Calu3 (cell line): ENCODE results near the gene IL1RN. TPM values are rescaled to one million over a fixed set of nuclear protein-coding genes. Genes with fewer than 3 reads are reported as not detected.
A peak's percentile ranks its signal among the peaks of the same experiment; 100 is the strongest.

ENCODE experiments used
- BruUV-seq: library from RNA; stranded (reverse); fragments of 400-500 nt; replicated peaks from 2 replicates; lab custom pipeline; 2021; lab: Mats Ljungman, UMichigan
- CTCF ChIA-PET: fragments of 300-600 bp; sonication (Branson Sonifier 250); formaldehyde crosslinking; loops from one replicate; lab custom pipeline; 2022; ENCODE audit warnings: antibody characterized with exemption; lab: Charles Lee
- DNase-seq: peaks from one replicate; pipeline ENCODE4 v3.0.0; 2022
- H3K27ac Mint-ChIP-seq: one replicate; pipeline ENCODE4 v1.8.0; 2022; ENCODE audit warnings: mixed read lengths; ENCODE audit not compliant: unreplicated experiment
- H3K27me3 Mint-ChIP-seq: one replicate; pipeline ENCODE4 v1.8.0; 2022; ENCODE audit warnings: mixed read lengths; ENCODE audit not compliant: unreplicated experiment
- H3K36me3 Mint-ChIP-seq: one replicate; pipeline ENCODE4 v1.8.0; 2022; ENCODE audit warnings: mild to moderate bottlenecking, moderate library complexity, mixed read lengths; ENCODE audit not compliant: insufficient read depth, unreplicated experiment
- H3K4me1 Mint-ChIP-seq: one replicate; pipeline ENCODE4 v1.8.0; 2022; ENCODE audit warnings: mild to moderate bottlenecking, low read depth, mixed read lengths; ENCODE audit not compliant: unreplicated experiment
- H3K4me3 Mint-ChIP-seq: one replicate; pipeline ENCODE4 v1.8.0; 2022; ENCODE audit warnings: mild to moderate bottlenecking, low read depth, moderate library complexity, mixed read lengths; ENCODE audit not compliant: unreplicated experiment
- H3K9me3 Mint-ChIP-seq: one replicate; pipeline ENCODE4 v1.8.0; 2022; ENCODE audit warnings: low read depth, mixed read lengths; ENCODE audit not compliant: unreplicated experiment
- CTCF ChIP-seq: fragments of 200-600 bp; IDR thresholded peaks from one replicate; pipeline ENCODE4 v1.8.0; 2022; ENCODE audit warnings: antibody characterized with exemption; ENCODE audit not compliant: unreplicated experiment
- intact Hi-C: fragments of 100-400 bp; cut with micrococcal nuclease; formaldehyde crosslinking; loops from one replicate; pipeline ENCODE4 v1.10.0; 2022; ENCODE audit not compliant: unreplicated experiment
- total RNA-seq: library from RNA; stranded (reverse); gene quantifications from 2 replicates; pipeline ENCODE4 v1.2.3, GENCODE V29; 2022

IL1RN gene
- total RNA-seq, 1 experiment from 2014 or later: 19.4 TPM

GRCh38 chr2:113124984-113125855 lies 2.2 kb upstream of the IL1RN start:
- H3K36me3 Mint-ChIP-seq: peaks cover 9% of the 10 kb centered on the region
- H3K27ac Mint-ChIP-seq: peak overlapping the region; percentile 60
- H3K4me3 Mint-ChIP-seq: peak overlapping the region; percentile 39
- no peaks in the 10 kb centered on the region for H3K9me3 Mint-ChIP-seq
- no peak for TF ChIP-seq CTCF
- peaks cover 43% of the 10 kb centered on the region for H3K4me1 Mint-ChIP-seq
- H3K27me3 Mint-ChIP-seq: no peaks in the 10 kb centered on the region
- CTCF ChIA-PET: interaction anchor here (1.1 to 1.7 kb wide), 4 partner anchors 12 to 183 kb away, joined by 3 to 6 read pairs (median 3); no protein-coding TSS in a partner anchor
- no peak for DNase-seq
- BruUV-seq: no TSS peak
- intact Hi-C loops: no loop called here

GRCh38 chr2:113127646-113128570 lies 510 bp downstream of the IL1RN start:
- H3K27ac Mint-ChIP-seq: no peak overlapping the region
- BruUV-seq: no TSS peak
- no peak for TF ChIP-seq CTCF
- H3K36me3 Mint-ChIP-seq: peaks cover 11% of the 10 kb centered on the region
- H3K27me3 Mint-ChIP-seq: no peaks in the 10 kb centered on the region
- no peaks in the 10 kb centered on the region for H3K9me3 Mint-ChIP-seq
- intact Hi-C loops: no loop called here
- H3K4me3 Mint-ChIP-seq: no peak overlapping the region
- no peak for DNase-seq
- H3K4me1 Mint-ChIP-seq: peaks cover 22% of the 10 kb centered on the region
- CTCF ChIA-PET: no interaction called here

GRCh38 chr2:113129519-113130078 lies 2.2 kb downstream of the IL1RN start:
- BruUV-seq: no TSS peak
- CTCF ChIA-PET: no interaction called here
- no peak overlapping the region for H3K27ac Mint-ChIP-seq
- H3K9me3 Mint-ChIP-seq: no peaks in the 10 kb centered on the region
- H3K4me3 Mint-ChIP-seq: no peak overlapping the region
- DNase-seq: no peak
- no peaks in the 10 kb centered on the region for H3K27me3 Mint-ChIP-seq
- TF ChIP-seq CTCF: no peak
- intact Hi-C loops: no loop called here
- peaks cover 10% of the 10 kb centered on the region for H3K4me1 Mint-ChIP-seq
- peaks cover 18% of the 10 kb centered on the region for H3K36me3 Mint-ChIP-seq
